GM21717 (cell line): Measurements from ENCODE around the gene KYAT1.

Experiments used
- ATAC-seq: cut with Tn5 transposase; IDR thresholded peaks from one replicate; pipeline ENCODE4 v1.9.1; 2021; ENCODE audit warnings: mild to moderate bottlenecking, moderate library complexity; ENCODE audit not compliant: unreplicated experiment

The KYAT1 gene

GRCh38 chr9:128786681-128787601 is 94.8 kb downstream of the KYAT1 start, which contains the start of gene TBC1D13:
Gene TBC1D13 (plus strand): TSS chr9:128787253. CDS start chr9:128787354, 101 bp downstream.
- peak; percentile 70 for ATAC-seq

- ATAC-seq, result no peak
These were observed 96.3 kb downstream of the KYAT1 start for GRCh38 chr9:128785427-128785826.
